ENCODE measurements around the gene CMSS1.

Gene CMSS1

DNA sequence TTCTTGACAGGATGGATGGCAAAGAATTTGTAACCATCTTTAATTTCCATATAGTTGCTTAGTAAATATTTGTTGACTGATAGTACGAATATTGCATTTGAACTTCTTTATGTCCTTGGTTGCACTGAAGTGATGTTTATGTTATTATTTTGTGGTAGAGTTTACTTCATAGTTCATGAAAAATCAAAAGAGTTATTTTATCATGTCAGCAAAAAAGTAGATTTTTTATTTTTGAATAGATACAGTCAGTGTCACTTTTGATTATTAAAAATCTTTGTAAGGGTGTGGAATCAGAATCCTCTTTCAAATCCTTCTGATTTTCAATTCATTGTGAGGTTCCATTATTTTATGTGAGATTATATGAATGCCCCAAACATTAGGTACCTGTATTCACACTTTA lies 261.7 kb downstream of the CMSS1 start:
- no peak for DNase-seq (ENCODE audit: low read depth)
- no peak overlapping the region for H3K4me3 ChIP-seq (ENCODE audit: low read depth, low read length)
- TF ChIP-seq, protein P1, sequence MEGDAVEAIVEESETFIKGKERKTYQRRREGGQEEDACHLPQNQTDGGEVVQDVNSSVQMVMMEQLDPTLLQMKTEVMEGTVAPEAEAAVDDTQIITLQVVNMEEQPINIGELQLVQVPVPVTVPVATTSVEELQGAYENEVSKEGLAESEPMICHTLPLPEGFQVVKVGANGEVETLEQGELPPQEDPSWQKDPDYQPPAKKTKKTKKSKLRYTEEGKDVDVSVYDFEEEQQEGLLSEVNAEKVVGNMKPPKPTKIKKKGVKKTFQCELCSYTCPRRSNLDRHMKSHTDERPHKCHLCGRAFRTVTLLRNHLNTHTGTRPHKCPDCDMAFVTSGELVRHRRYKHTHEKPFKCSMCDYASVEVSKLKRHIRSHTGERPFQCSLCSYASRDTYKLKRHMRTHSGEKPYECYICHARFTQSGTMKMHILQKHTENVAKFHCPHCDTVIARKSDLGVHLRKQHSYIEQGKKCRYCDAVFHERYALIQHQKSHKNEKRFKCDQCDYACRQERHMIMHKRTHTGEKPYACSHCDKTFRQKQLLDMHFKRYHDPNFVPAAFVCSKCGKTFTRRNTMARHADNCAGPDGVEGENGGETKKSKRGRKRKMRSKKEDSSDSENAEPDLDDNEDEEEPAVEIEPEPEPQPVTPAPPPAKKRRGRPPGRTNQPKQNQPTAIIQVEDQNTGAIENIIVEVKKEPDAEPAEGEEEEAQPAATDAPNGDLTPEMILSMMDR (IDR thresholded peaks at IDR 0.05; ENCODE audit: insufficient read depth, low read depth, low read length, missing control alignments) = no peak

DNA sequence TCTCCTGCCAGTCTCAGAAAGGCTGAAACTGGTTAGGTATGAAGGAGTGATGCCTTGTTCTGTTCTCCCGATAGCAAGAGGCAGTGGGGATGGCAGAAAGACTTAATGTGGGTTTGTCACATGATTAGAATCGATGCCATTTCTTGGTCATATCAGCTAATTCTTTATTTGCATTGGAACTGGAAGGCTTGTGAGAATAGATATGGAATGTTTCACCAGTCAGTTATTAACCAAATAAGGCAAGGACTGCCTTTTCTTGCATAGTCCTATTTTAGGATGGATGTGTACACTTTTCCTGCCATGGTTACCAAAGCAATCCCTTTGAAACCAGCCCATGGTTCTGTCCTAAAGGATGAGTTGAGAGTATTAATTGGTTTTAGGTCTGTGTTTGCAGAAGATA lies 262.9 kb downstream of the CMSS1 start:
- DNase-seq (ENCODE audit: low read depth) = no peak
- no peak overlapping the region for H3K4me3 ChIP-seq (ENCODE audit: low read depth, low read length)
- TF ChIP-seq, protein P1 (IDR thresholded peaks at IDR 0.05; ENCODE audit: insufficient read depth, low read depth, low read length, missing control alignments) = no peak

DNA sequence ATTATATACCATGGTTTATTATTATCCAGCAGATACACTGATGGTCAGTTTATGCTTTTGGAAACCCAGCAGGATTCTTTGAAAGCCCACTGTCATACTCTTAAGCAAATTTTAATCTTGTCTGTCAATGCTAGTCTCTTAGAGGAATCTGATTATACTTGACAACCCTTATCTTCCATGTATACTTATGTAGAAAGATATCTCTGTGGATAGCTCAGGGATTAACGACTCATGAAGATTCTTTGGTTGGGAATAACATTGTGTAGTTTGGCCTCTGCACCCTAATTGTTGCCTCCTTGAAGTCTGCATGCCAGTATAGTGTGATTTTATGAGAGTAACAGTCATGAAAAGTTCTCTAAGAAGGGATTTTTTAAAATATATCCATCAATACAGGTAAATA lies 263.6 kb downstream of the CMSS1 start:
- H3K4me3 ChIP-seq (ENCODE audit: low read depth, low read length) = no peak overlapping the region
- TF ChIP-seq, protein P1 (IDR thresholded peaks at IDR 0.05; ENCODE audit: insufficient read depth, low read depth, low read length, missing control alignments) = no peak
- no peak for DNase-seq (ENCODE audit: low read depth)

DNA sequence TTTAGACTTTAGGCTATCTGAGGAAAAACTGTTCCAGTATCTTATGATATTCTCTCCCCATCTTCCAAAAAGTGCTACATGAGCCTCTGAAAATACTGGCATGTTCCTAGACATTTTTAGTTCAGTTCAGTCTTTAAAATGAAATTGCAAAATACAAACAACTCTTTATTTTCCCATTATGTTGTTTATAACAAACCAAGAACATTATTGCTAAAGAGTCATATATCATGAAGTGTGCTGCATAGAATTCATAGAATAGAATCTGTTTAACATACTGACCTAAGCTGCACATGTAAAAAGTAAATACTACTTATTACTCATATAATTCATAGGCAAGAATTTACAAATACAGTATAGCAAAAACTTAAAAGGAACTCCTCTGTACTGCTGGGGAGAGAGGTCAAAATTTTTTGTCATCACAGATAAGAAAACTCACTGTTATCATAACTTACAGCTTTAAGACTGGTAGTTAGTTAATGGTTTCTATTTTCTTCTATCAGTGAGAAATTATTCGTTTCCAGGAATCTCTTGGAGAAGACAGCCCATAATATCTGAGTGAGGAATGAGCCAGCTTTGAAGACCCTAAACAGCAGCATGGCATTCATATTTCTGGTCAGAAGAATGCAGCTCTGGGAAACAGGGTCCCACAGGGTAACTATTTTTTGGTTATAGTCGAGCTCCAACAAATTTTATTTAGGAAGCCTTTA lies 264.5 kb downstream of the CMSS1 start:
- no peak for DNase-seq (ENCODE audit: low read depth)
- no peak overlapping the region for H3K4me3 ChIP-seq (ENCODE audit: low read depth, low read length)
- TF ChIP-seq, protein P1 (IDR thresholded peaks at IDR 0.05; ENCODE audit: insufficient read depth, low read depth, low read length, missing control alignments) = no peak

DNA sequence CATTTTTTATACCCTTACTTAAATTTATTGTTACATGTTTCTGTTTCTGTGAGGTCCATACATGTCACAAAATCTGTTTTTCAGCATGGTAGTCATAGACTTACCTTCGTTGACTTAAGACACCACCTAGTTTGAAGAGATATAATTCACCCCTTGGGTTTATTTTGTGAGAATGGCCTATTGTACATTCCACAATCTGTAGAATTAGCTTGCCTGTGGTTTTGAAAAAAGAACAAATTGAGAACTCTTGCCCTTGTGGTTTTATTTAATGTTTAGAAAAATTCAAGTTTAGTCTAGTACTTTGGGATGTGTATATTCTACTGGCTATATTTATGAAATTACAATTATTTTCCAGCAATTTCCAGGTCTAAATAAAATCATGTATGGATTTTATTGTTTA lies 265.1 kb downstream of the CMSS1 start:
- H3K4me3 ChIP-seq (ENCODE audit: low read depth, low read length) = no peak overlapping the region
- TF ChIP-seq, protein P1 (IDR thresholded peaks at IDR 0.05; ENCODE audit: insufficient read depth, low read depth, low read length, missing control alignments) = no peak
- DNase-seq (ENCODE audit: low read depth) = no peak

DNA sequence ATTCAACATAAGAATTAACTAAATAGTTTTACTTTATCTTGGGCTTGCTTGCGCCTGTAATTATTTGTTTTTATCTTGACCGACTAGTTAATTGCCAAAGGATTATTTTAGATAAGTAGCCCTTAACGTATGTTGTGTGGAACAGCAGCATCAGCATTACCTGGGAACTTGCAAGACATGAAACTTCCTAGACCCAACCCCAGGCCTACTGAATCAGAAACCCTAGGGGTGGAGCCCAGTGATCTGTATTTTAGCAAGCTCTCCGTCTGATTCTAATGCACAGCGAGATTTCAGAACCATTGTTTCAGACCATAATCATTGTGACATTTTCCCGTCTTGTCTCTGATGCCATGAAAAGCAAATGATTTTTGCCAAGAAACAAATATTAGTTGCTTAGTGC lies 265.5 kb downstream of the CMSS1 start:
- no peak for DNase-seq (ENCODE audit: low read depth)
- TF ChIP-seq, protein P1 (IDR thresholded peaks at IDR 0.05; ENCODE audit: insufficient read depth, low read depth, low read length, missing control alignments) = no peak
- no peak overlapping the region for H3K4me3 ChIP-seq (ENCODE audit: low read depth, low read length)

All from GM12865 (cell line).